ENCODE results near the gene PMM1. TPM values are rescaled to one million over a fixed set of nuclear protein-coding genes. Genes with fewer than 3 reads are reported as not detected.
"Not testable (repeated sequence)": the region's sequence is repeated elsewhere in the genome, so short reads cannot be mapped to it uniquely, and the experiment has no call there.

Gene PMM1
- total RNA-seq, 2 experiments from 2014 or later, result 17.0 to 40.5 TPM

- intact Hi-C loops (cut with micrococcal nuclease; ENCODE audit: unreplicated experiment), result no loop called here
- H3K79me2 ChIP-seq (ENCODE audit: insufficient read depth, low read depth, low read length), result no peaks in the 10 kb centered on the region
- no TSS peak for BruUV-seq (replicated peaks)
- no peaks in the 10 kb centered on the region for H3K36me3 ChIP-seq (ENCODE audit: insufficient read depth, low read length)
- H3K4me2 ChIP-seq (ENCODE audit: low read length), result no peak overlapping the region
- POLR2A ChIA-PET, result no interaction called here
- no peak overlapping the region for H3K27ac ChIP-seq (ENCODE audit: low read depth, low read length, poor library complexity, severe bottlenecking)
- no peak overlapping the region for H3K4me3 ChIP-seq (ENCODE audit: low read depth, low read length, poor library complexity, severe bottlenecking)
- H3K9me2 ChIP-seq (ENCODE audit: insufficient read depth, low read length), result no peaks in the 10 kb centered on the region
- no peak for DNase-seq (ENCODE audit: low spot score)
- no peak for TF ChIP-seq EZH2phosphoT487 (IDR thresholded peaks at IDR 0.05; ENCODE audit: borderline replicate concordance, low read depth, low read length)
- TF ChIP-seq, protein P1, sequence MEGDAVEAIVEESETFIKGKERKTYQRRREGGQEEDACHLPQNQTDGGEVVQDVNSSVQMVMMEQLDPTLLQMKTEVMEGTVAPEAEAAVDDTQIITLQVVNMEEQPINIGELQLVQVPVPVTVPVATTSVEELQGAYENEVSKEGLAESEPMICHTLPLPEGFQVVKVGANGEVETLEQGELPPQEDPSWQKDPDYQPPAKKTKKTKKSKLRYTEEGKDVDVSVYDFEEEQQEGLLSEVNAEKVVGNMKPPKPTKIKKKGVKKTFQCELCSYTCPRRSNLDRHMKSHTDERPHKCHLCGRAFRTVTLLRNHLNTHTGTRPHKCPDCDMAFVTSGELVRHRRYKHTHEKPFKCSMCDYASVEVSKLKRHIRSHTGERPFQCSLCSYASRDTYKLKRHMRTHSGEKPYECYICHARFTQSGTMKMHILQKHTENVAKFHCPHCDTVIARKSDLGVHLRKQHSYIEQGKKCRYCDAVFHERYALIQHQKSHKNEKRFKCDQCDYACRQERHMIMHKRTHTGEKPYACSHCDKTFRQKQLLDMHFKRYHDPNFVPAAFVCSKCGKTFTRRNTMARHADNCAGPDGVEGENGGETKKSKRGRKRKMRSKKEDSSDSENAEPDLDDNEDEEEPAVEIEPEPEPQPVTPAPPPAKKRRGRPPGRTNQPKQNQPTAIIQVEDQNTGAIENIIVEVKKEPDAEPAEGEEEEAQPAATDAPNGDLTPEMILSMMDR (conservative IDR thresholded peaks at IDR 0.05; ENCODE audit: low read length), result no peak
- CTCF ChIA-PET (ENCODE audit: unreplicated experiment), result no interaction called here
- no peak overlapping the region for H2AFZ ChIP-seq (ENCODE audit: low read length)
- no peaks in the 10 kb centered on the region for H3K4me1 ChIP-seq (ENCODE audit: insufficient read depth, low read length, poor library complexity, severe bottlenecking)
- no peaks in the 10 kb centered on the region for H3K9me3 ChIP-seq (ENCODE audit: low read length)
- H4K20me1 ChIP-seq (ENCODE audit: insufficient read depth, low read length), result no peaks in the 10 kb centered on the region
Observed at GRCh38 chr22:41561335-41561734, 28.3 kb downstream of the PMM1 start.

DNA sequence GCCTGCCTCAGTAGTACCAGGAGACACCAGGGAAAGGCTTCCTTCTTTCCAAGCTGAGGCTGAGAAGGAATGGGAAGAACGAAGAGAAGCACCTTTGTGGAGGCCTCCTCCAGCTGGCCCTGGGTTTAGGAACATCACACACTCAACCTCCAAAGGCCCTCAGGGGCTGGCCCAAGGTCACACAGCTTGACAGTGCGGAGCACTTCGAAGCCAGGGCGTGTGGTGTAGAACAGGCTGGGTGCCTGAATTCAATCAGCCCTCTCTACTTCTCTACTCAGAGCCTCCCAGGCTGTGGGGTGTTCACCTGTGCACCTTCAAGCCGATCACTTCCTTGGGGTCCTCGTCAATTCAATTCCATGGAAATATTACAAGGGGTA is 29.6 kb downstream of the PMM1 start:
- H3K9me2 ChIP-seq (ENCODE audit: insufficient read depth, low read length), result no peaks in the 10 kb centered on the region
- H4K20me1 ChIP-seq (ENCODE audit: insufficient read depth, low read length), result no peaks in the 10 kb centered on the region
- H3K4me1 ChIP-seq (ENCODE audit: insufficient read depth, low read length, poor library complexity, severe bottlenecking), result no peaks in the 10 kb centered on the region
- intact Hi-C loops (cut with micrococcal nuclease; ENCODE audit: unreplicated experiment), result no loop called here
- no peak overlapping the region for H3K4me2 ChIP-seq (ENCODE audit: low read length)
- POLR2A ChIA-PET, result no interaction called here
- no peak overlapping the region for H2AFZ ChIP-seq (ENCODE audit: low read length)
- CTCF ChIA-PET (ENCODE audit: unreplicated experiment), result no interaction called here
- no peaks in the 10 kb centered on the region for H3K9me3 ChIP-seq (ENCODE audit: low read length)
- TF ChIP-seq, protein P1 (conservative IDR thresholded peaks at IDR 0.05; ENCODE audit: low read length), result no peak
- no peak for TF ChIP-seq EZH2phosphoT487 (IDR thresholded peaks at IDR 0.05; ENCODE audit: borderline replicate concordance, low read depth, low read length)
- H3K27ac ChIP-seq (ENCODE audit: low read depth, low read length, poor library complexity, severe bottlenecking), result no peak overlapping the region
- no TSS peak for BruUV-seq (replicated peaks)
- H3K36me3 ChIP-seq (ENCODE audit: insufficient read depth, low read length), result no peaks in the 10 kb centered on the region
- no peaks in the 10 kb centered on the region for H3K79me2 ChIP-seq (ENCODE audit: insufficient read depth, low read depth, low read length)
- no peak for DNase-seq (ENCODE audit: low spot score)
- no peak overlapping the region for H3K4me3 ChIP-seq (ENCODE audit: low read depth, low read length, poor library complexity, severe bottlenecking)

GRCh38 chr22:41558241-41558630 is 31.4 kb downstream of the PMM1 start:
- H3K36me3 ChIP-seq (ENCODE audit: insufficient read depth, low read length); H3K9me3 ChIP-seq (ENCODE audit: low read length); CTCF ChIA-PET (ENCODE audit: unreplicated experiment); H3K4me3 ChIP-seq (ENCODE audit: low read depth, low read length, poor library complexity, severe bottlenecking); H2AFZ ChIP-seq (ENCODE audit: low read length); H3K4me1 ChIP-seq (ENCODE audit: insufficient read depth, low read length, poor library complexity, severe bottlenecking); intact Hi-C loops (cut with micrococcal nuclease; ENCODE audit: unreplicated experiment); H4K20me1 ChIP-seq (ENCODE audit: insufficient read depth, low read length); BruUV-seq (replicated peaks); DNase-seq (ENCODE audit: low spot score); POLR2A ChIA-PET; H3K4me2 ChIP-seq (ENCODE audit: low read length); H3K9me2 ChIP-seq (ENCODE audit: insufficient read depth, low read length); H3K27ac ChIP-seq (ENCODE audit: low read depth, low read length, poor library complexity, severe bottlenecking); H3K79me2 ChIP-seq (ENCODE audit: insufficient read depth, low read depth, low read length): not testable (repeated sequence)

Measured in OCI-LY7 (cell line).